ENCODE results near the gene GRIN1.

- TF ChIP-seq CTCF (IDR thresholded peaks at IDR 0.05; ENCODE audit: low read length): no peak
- TF ChIP-seq EZH2 (IDR thresholded peaks at IDR 0.05; ENCODE audit: borderline replicate concordance, low read length): no peak
Observed at GRCh38 chr9:137158625-137159024, 19.7 kb downstream of the GRIN1 start.

All from OCI-LY1 (cell line).